HG02884 (cell line): ENCODE measurements around the gene CLCN6.
"Not testable (repeated sequence)": the region's sequence is repeated elsewhere in the genome, so short reads cannot be mapped to it uniquely, and the experiment has no call there.

Experiments
- ATAC-seq: cut with Tn5 transposase; IDR thresholded peaks from one replicate; pipeline ENCODE4 v1.9.1; 2021; ENCODE audit warnings: mild to moderate bottlenecking, moderate library complexity; ENCODE audit not compliant: unreplicated experiment

CLCN6 gene

GRCh38 chr1:11793819-11794218, 12.2 kb upstream of the CLCN6 start:
- ATAC-seq: no peak

- ATAC-seq: no peak
Measured at GRCh38 chr1:11794446-11795237, 11.3 kb upstream of the CLCN6 start.

- ATAC-seq: no peak
Measured at GRCh38 chr1:11795238-11795890, 10.6 kb upstream of the CLCN6 start.

GRCh38 chr1:11796036-11796828, 9.8 kb upstream of the CLCN6 start:
- ATAC-seq: no peak

GRCh38 chr1:11797525-11798216, 8.3 kb upstream of the CLCN6 start:
- no peak for ATAC-seq

- ATAC-seq: no peak
Measured at GRCh38 chr1:11799099-11799498, 6.9 kb upstream of the CLCN6 start.

- ATAC-seq: no peak
Measured at GRCh38 chr1:11799896-11800295, 6.1 kb upstream of the CLCN6 start.

GRCh38 chr1:11800391-11800755, 5.6 kb upstream of the CLCN6 start:
- ATAC-seq: no peak

- ATAC-seq: no peak
Measured at GRCh38 chr1:11800756-11801433, 5.1 kb upstream of the CLCN6 start.

GRCh38 chr1:11802616-11802972, 3.4 kb upstream of the CLCN6 start:
- ATAC-seq: no peak

GRCh38 chr1:11802973-11803885, 2.8 kb upstream of the CLCN6 start:
- ATAC-seq: no peak

GRCh38 chr1:11803924-11804665, 1.9 kb upstream of the CLCN6 start:
- ATAC-seq: not testable (repeated sequence)

GRCh38 chr1:11804666-11805421, 1.1 kb upstream of the CLCN6 start:
- no peak for ATAC-seq

- ATAC-seq: peak; percentile 32
Measured at GRCh38 chr1:11806307-11806936, 431 bp downstream of the CLCN6 start.

- no peak for ATAC-seq
Measured at GRCh38 chr1:11807133-11807532, 1.1 kb downstream of the CLCN6 start.

GRCh38 chr1:11813021-11813420, 7.0 kb downstream of the CLCN6 start:
- ATAC-seq: no peak

- ATAC-seq: no peak
Measured at GRCh38 chr1:11817192-11817591, 11.2 kb downstream of the CLCN6 start.

GRCh38 chr1:11822091-11822490, 16.1 kb downstream of the CLCN6 start:
- no peak for ATAC-seq
